K562 (cell line): Measurements from ENCODE around the gene ANTKMT. TPM values are rescaled to one million over a fixed set of nuclear protein-coding genes. Genes with fewer than 3 reads are reported as not detected.

ENCODE experiments used
- ATAC-seq: fragments of 200-7000 bp; cut with Tn5 transposase; 3 replicates; pipeline ENCODE4 v1.9.1; 2020; ENCODE audit warnings: moderate library complexity
- BruUV-seq: library from RNA; stranded (reverse); fragments of 400-500 nt; replicated peaks from 2 replicates; lab custom pipeline; 2021; lab: Mats Ljungman, UMichigan
- CTCF ChIA-PET: fragments of 300-600 bp; formaldehyde crosslinking; extraction: SDS; loops from one replicate; lab custom pipeline; 2021; ENCODE audit warnings: low intra/inter-chr PET ratio; lab: Yijun Ruan, JAX
- POLR2A ChIA-PET: fragments of 300-600, 350-650 bp; sonication (Branson Sonifier 250); formaldehyde crosslinking; extraction: SDS; loops from one replicate; lab custom pipeline; 2021; ENCODE audit warnings: antibody characterized with exemption, inconsistent platforms; lab: Yijun Ruan, JAX
- DNase-seq, 4 experiments: peaks; one replicate each; pipeline versions ENCODE4 v3.0.0 to v3.0.0-alpha.2; 2011 to 2018; ENCODE audit warnings: low spot score in 3 of 4, mixed read lengths in 3 of 4; ENCODE audit errors: extremely low read depth in 1 of 4
- FAIRE-seq: peaks from 2 replicates; lab custom pipeline; 2011; peaks lifted over from hg19 to GRCh38; lab: Jason Lieb, UNC
- H2AFZ ChIP-seq: 2 replicates; pipeline ENCODE4 v1.6.0; 2011; ENCODE audit warnings: low read depth, low read length, control low read depth, inconsistent platforms
- H3K27ac ChIP-seq: fragments of 200-600 bp; 3 replicates; pipeline ENCODE4 v1.8.0; 2011; ENCODE audit warnings: low read depth, mild to moderate bottlenecking, control low read depth, inconsistent platforms, low read length, moderate library complexity, mixed read lengths; ENCODE audit errors: extremely low read depth
- H3K27me3 ChIP-seq, 2 experiments: fragments of 300-600 bp in 1 of 2; 2 replicates in 1 of 2; 3 replicates in 1 of 2; pipeline versions ENCODE4 v1.6.0 to v1.8.0; 2011; ENCODE audit warnings: inconsistent platforms in 2 of 2, low read length in 2 of 2, mild to moderate bottlenecking in 1 of 2, mixed read lengths in 1 of 2, moderate library complexity in 1 of 2; ENCODE audit not compliant: control insufficient read depth in 2 of 2, insufficient read depth in 2 of 2
- H3K36me3 ChIP-seq: fragments of 300-600 bp; 3 replicates; pipeline ENCODE4 v1.8.0; 2011; ENCODE audit warnings: mild to moderate bottlenecking, low read length, inconsistent platforms; ENCODE audit not compliant: control insufficient read depth, insufficient read depth
- H3K4me1 ChIP-seq, 2 experiments: fragments of 200-600 bp in 1 of 2; replicated peaks in 1 of 2; 2 replicates in 1 of 2; 3 replicates in 1 of 2; pipeline versions ENCODE4 v1.5.1 to v1.8.0; 2011; ENCODE audit warnings: inconsistent platforms in 2 of 2, low read length in 2 of 2, mild to moderate bottlenecking in 1 of 2, mixed read lengths in 1 of 2, moderate library complexity in 1 of 2; ENCODE audit not compliant: control insufficient read depth in 2 of 2, insufficient read depth in 2 of 2
- H3K4me2 ChIP-seq: 2 replicates; pipeline ENCODE4 v1.6.1; 2011; ENCODE audit warnings: low read length, control low read depth, inconsistent platforms, mixed read lengths; ENCODE audit not compliant: insufficient read depth
- H3K4me3 ChIP-seq: fragments of 200-600 bp; sonication (generic), shearing (Covaris generic); 2 replicates; pipeline ENCODE4 v1.5.1; 2016; ENCODE audit warnings: control low read depth, inconsistent platforms
- H3K79me2 ChIP-seq: fragments of 200-600 bp; 3 replicates; pipeline ENCODE4 v1.8.0; 2011; ENCODE audit warnings: low read length, inconsistent platforms; ENCODE audit not compliant: control insufficient read depth, insufficient read depth
- H3K9ac ChIP-seq, 2 experiments: 2 replicates each; pipeline versions ENCODE4 v1.6.0 to v1.6.1; 2011; ENCODE audit warnings: low read depth in 2 of 2, low read length in 2 of 2, control low read depth in 1 of 2, inconsistent platforms in 1 of 2, mild to moderate bottlenecking in 1 of 2, mixed read lengths in 1 of 2; ENCODE audit not compliant: insufficient read depth in 1 of 2
- H3K9me1 ChIP-seq: one replicate; pipeline ENCODE4 v1.6.0; 2011; ENCODE audit warnings: inconsistent platforms, mild to moderate bottlenecking, low read length, moderate library complexity; ENCODE audit not compliant: control insufficient read depth, insufficient read depth
- H3K9me3 ChIP-seq: replicated peaks from 2 replicates; pipeline ENCODE4 v1.5.1; 2011; ENCODE audit warnings: low read depth, low read length, inconsistent platforms; ENCODE audit not compliant: control insufficient read depth, insufficient read depth
- H4K20me1 ChIP-seq: replicated peaks from 2 replicates; pipeline ENCODE4 v1.6.1; 2011; ENCODE audit warnings: low read length, inconsistent platforms, mixed read lengths; ENCODE audit not compliant: control insufficient read depth, insufficient read depth
- C11orf30 ChIP-seq: fragments of 450-650 bp; IDR thresholded peaks from 2 replicates; pipeline ENCODE4 v1.6.1; 2016; ENCODE audit warnings: low read depth, mild to moderate bottlenecking
- CAMTA2 ChIP-seq: fragments of 250-450 bp; sonication (Bioruptor Pico); conservative IDR thresholded peaks from 2 replicates; pipeline ENCODE4 v1.5.1; 2022
- CUX1 ChIP-seq: fragments of 200-800 bp; sonication (Bioruptor generic); IDR thresholded peaks from 2 replicates; pipeline ENCODE4 v1.6.1; 2016; ENCODE audit warnings: missing genetic modification characterization, missing compliant biosample characterization
- DNMT1 ChIP-seq: fragments of 450-650 bp; IDR thresholded peaks from 2 replicates; pipeline ENCODE4 v1.6.1; 2016; ENCODE audit warnings: antibody characterized with exemption, mild to moderate bottlenecking
- ETV6 ChIP-seq, 3 experiments: fragments of 150-350 bp in 1 of 3; sonication (generic) in 1 of 3; formaldehyde crosslinking in 1 of 3; IDR thresholded peaks; 2 replicates each; pipeline versions ENCODE4 v1.6.1 to v1.8.0; 2014 to 2022; ENCODE audit warnings: borderline replicate concordance in 2 of 3, low read depth in 2 of 3, antibody characterized with exemption in 1 of 3, low read length in 1 of 3, mild to moderate bottlenecking in 1 of 3, missing genetic modification reagents in 1 of 3
- FOXJ3 ChIP-seq: sonication (generic); formaldehyde crosslinking; IDR thresholded peaks from 2 replicates; pipeline ENCODE4 v1.4.0; 2020; ENCODE audit warnings: mild to moderate bottlenecking, missing genetic modification reagents
- HMGN3 ChIP-seq: IDR thresholded peaks from 2 replicates; pipeline ENCODE4 v1.6.1; 2011; ENCODE audit warnings: borderline replicate concordance, low read depth, mild to moderate bottlenecking, mixed read lengths, low read length; ENCODE audit not compliant: insufficient read length; ENCODE audit errors: extremely low read depth
- IRF1 ChIP-seq: sonication (generic); formaldehyde crosslinking; IDR thresholded peaks from 2 replicates; pipeline ENCODE4 v1.8.0; 2022; ENCODE audit warnings: missing genetic modification reagents, mild to moderate bottlenecking, borderline replicate concordance
- NONO ChIP-seq, 2 experiments: fragments of 200-400 bp in 1 of 2; fragments of 450-650 bp in 1 of 2; formaldehyde crosslinking in 1 of 2; IDR thresholded peaks; 2 replicates each; pipeline ENCODE4 v1.6.1; 2017; ENCODE audit warnings: low read depth in 2 of 2, mild to moderate bottlenecking in 2 of 2, moderate library complexity in 2 of 2, low read length in 1 of 2
- NRF1 ChIP-seq, 2 experiments: fragments of 450-650 bp; IDR thresholded peaks in 1 of 2; conservative IDR thresholded peaks in 1 of 2; 2 replicates each; pipeline ENCODE4 v1.6.1; 2014; ENCODE audit warnings: mild to moderate bottlenecking in 2 of 2
- SLC30A9 ChIP-seq: fragments of 250-450 bp; sonication (Bioruptor Pico); IDR thresholded peaks from 2 replicates; pipeline ENCODE4 v1.8.0; 2022; ENCODE audit warnings: mild to moderate bottlenecking, moderate library complexity
- YY1 ChIP-seq, 3 experiments: IDR thresholded peaks; 2 replicates each; pipeline ENCODE4 v1.6.1; 2011; ENCODE audit warnings: low read length in 2 of 3, mild to moderate bottlenecking in 2 of 3, moderate library complexity in 2 of 3, borderline replicate concordance in 1 of 3, control low read depth in 1 of 3, low read depth in 1 of 3; ENCODE audit not compliant: insufficient read depth in 3 of 3, insufficient replicate concordance in 2 of 3, control insufficient read depth in 1 of 3, insufficient read length in 1 of 3; ENCODE audit errors: extremely low read depth in 1 of 3
- ZNF76 ChIP-seq: fragments of 250-450 bp; sonication (Bioruptor Pico); IDR thresholded peaks from 2 replicates; pipeline ENCODE4 v1.4.0; 2020; ENCODE audit warnings: mild to moderate bottlenecking, moderate library complexity, borderline replicate concordance
- WGBS: fragments of 100-300 bp; shearing (Covaris generic); methylation state at CpG from one replicate; pipeline ENCODE4 v1.1.6; 2016; ENCODE audit warnings: low coverage, mixed read lengths; ENCODE audit not compliant: insufficient coverage; ENCODE audit errors: missing lambda C conversion rate; 5-methylcytosine and 5-hydroxymethylcytosine counted together
- in situ Hi-C: fragments of 300-500 bp; cut with MboI; formaldehyde crosslinking; loops from 4 replicates; pipeline ENCODE4 v1.15.0; 2018; ENCODE audit warnings: inconsistent platforms, mixed read lengths
- intact Hi-C: fragments of 100-400 bp; cut with micrococcal nuclease; formaldehyde crosslinking; loops from 2 replicates; pipeline ENCODE4 v1.14.2; 2022
- polyA plus RNA-seq, 8 experiments: library from polyadenylated mRNA; depleted of rRNA in 4 of 8; stranded (reverse) in 5 of 8; unstranded in 3 of 8; fragments of >200 nt; fragmentation: Nextera tagmentation in 2 of 8; fragmentation: Illumina TruSeq in 1 of 8; extraction: Ambion mirVana in 2 of 8; extraction: Trizol in 1 of 8; gene quantifications; 2 replicates each; pipeline versions ENCODE4 v1.2.1 to v1.2.3, GENCODE V29; 2011 to 2014; ENCODE audit warnings: inconsistent platforms in 1 of 8, missing spikeins in 1 of 8
- total RNA-seq, 7 experiments: library from RNA; depleted of rRNA in 6 of 7; stranded (reverse); fragments of >200 nt in 6 of 7; fragmentation: Illumina TruSeq in 2 of 7; extraction: Trizol in 2 of 7; gene quantifications; 2 replicates each; pipeline versions ENCODE4 v1.2.1 to v1.2.3, GENCODE V29; 2011 to 2021; ENCODE audit warnings: low replicate concordance in 1 of 7

Gene ANTKMT
- total and polyA plus RNA-seq, 9 of the 15 experiments (the other 6 are each of a cell fraction or from before 2014, with no cell fraction given): 0.58 to 217 (median 19.1) TPM

GRCh38 chr16:721765-722540 is 1.0 kb downstream of the ANTKMT start:
- Histone ChIP-seq H3K79me2 (peaks cover 42% of the 10 kb centered on the region), H3K4me3 (peak overlapping the region; percentile 100), H3K4me1 (peaks cover 10 to 98% of the 10 kb centered on the region in 2 experiments; a peak in 4 of 5 replicates), H3K27me3 (no peaks in the 10 kb centered on the region), H3K27ac (peak overlapping the region; percentile 97), H3K4me2 (peak overlapping the region; percentile 90), H2AFZ (peak overlapping the region; percentile 99), H3K9me3 (no peaks in the 10 kb centered on the region), H3K9ac (peak overlapping the region; percentile 96 to 99), H3K36me3 (peaks cover 29% of the 10 kb centered on the region; the same call in 2 of the 3 replicates), H4K20me1 (no peaks in the 10 kb centered on the region; the same call in 1 of the 2 replicates), H3K9me1 (peaks cover 3% of the 10 kb centered on the region)
- ATAC-seq (peak; percentile 3), FAIRE-seq (peak; percentile 69), DNase-seq (peak; percentile 43 to 61 (median 50))
- ChIA-PET POLR2A (interaction anchor here (0.6 to 4.5 kb wide), 12 partner anchors 8 to 369 kb away, joined by 3 to 25 read pairs (median 3); partner anchors contain the start of gene CIAO3), CTCF (no interaction called here)
- TSS peak; percentile 75 for BruUV-seq
- 3% methylated on average over 46 of the region's 51 CpGs for WGBS
- intact Hi-C loops (no loop called here), in situ Hi-C loops (no loop called here)
- TF ChIP-seq YY1 (IDR thresholded peaks at IDR 0.05; ENCODE audit: borderline replicate concordance in 1 of 3, control insufficient read depth in 1 of 3, extremely low read depth in 1 of 3, insufficient read depth in 3 of 3, insufficient read length in 1 of 3, insufficient replicate concordance in 2 of 3, low read depth in 1 of 3, low read length in 2 of 3): no peak
- TF ChIP-seq ZNF76 (CRISPR knock-in tag): no peak
- TF ChIP-seq FOXJ3 (CRISPR knock-in tag): no peak
- TF ChIP-seq NRF1 (conservative IDR thresholded peaks at IDR 0.05 in 1 of 2, IDR thresholded peaks at IDR 0.05 in 1 of 2): no peak; a peak in 1 of 4 replicates
- TF ChIP-seq CUX1: no peak
- peak; percentile 1 for TF ChIP-seq HMGN3
- TF ChIP-seq C11orf30: no peak
- TF ChIP-seq DNMT1: no peak
- TF ChIP-seq NONO (IDR thresholded peaks at IDR 0.05; ENCODE audit: low read depth in 2 of 2, low read length in 1 of 2): no peak
- no peak for TF ChIP-seq SLC30A9 (CRISPR knock-in tag)
- TF ChIP-seq ETV6 (IDR thresholded peaks at IDR 0.05; ENCODE audit: borderline replicate concordance in 1 of 2, low read depth in 2 of 2, low read length in 1 of 2): no peak
- TF ChIP-seq ETV6 (CRISPR knock-in tag; IDR thresholded peaks at IDR 0.05; ENCODE audit: borderline replicate concordance): 0 out of 2 replicates have a peak, but pooled peaks have one; percentile 18
- TF ChIP-seq IRF1 (CRISPR knock-in tag): 0 out of 2 replicates have a peak, but pooled peaks have one; percentile 57
- TF ChIP-seq CAMTA2 (CRISPR knock-in tag): no peak
